Esophagus muscularis mucosa (tissue), 4 donors: Measurements from ENCODE around the gene LPCAT1. TPM values are rescaled to one million over a fixed set of nuclear protein-coding genes. Genes with fewer than 3 reads are reported as not detected.

Experiments
- DNase-seq: peaks from one replicate; pipeline ENCODE4 v3.0.0-alpha.2; 2017; ENCODE audit errors: extremely low spot score
- H3K27ac ChIP-seq, 4 donors: fragments of 200-600 bp; sonication (generic); replicated peaks in 1 of 4; 1 replicate in 3 of 4; 2 replicates in 1 of 4; pipeline ENCODE4 v1.5.1; 2016 to 2019; ENCODE audit warnings: mild to moderate bottlenecking in 1 of 4
- H3K27me3 ChIP-seq, 4 donors: fragments of 200-600 bp; sonication (generic); one replicate each; pipeline versions ENCODE4 v1.5.1 to v1.6.0; 2016 to 2019
- H3K36me3 ChIP-seq, 4 donors: fragments of 200-600 bp; sonication (generic); one replicate each; pipeline ENCODE4 v1.5.1; 2016 to 2019
- H3K4me1 ChIP-seq, 4 donors: fragments of 200-600 bp; sonication (generic); one replicate each; pipeline ENCODE4 v1.5.1; 2016 to 2019
- H3K4me3 ChIP-seq, 4 donors: fragments of 200-600 bp; sonication (generic); 1 replicate in 2 of 4; 2 replicates in 2 of 4; pipeline ENCODE4 v1.5.1; 2016 to 2019; ENCODE audit warnings: mild to moderate bottlenecking in 4 of 4, moderate library complexity in 1 of 4
- H3K9me3 ChIP-seq, 4 donors: fragments of 200-600 bp; sonication (generic); 1 replicate in 3 of 4; 2 replicates in 1 of 4; pipeline ENCODE4 v1.5.1; 2016 to 2019
- CTCF ChIP-seq, 3 experiments: fragments of 200-600 bp in 2 of 3; fragments of 450-650 bp in 1 of 3; sonication (generic) in 2 of 3; IDR thresholded peaks; one replicate each; pipeline ENCODE4 v1.5.1; 2017 to 2019; ENCODE audit warnings: antibody characterized with exemption in 3 of 3, mild to moderate bottlenecking in 2 of 3, moderate library complexity in 1 of 3
- EP300 ChIP-seq: sonication (generic); formaldehyde crosslinking; IDR thresholded peaks from one replicate; pipeline ENCODE4 v1.6.1; 2017; ENCODE audit warnings: antibody characterized with exemption
- POLR2A ChIP-seq: fragments of 450-650 bp; IDR thresholded peaks from one replicate; pipeline ENCODE4 v1.6.1; 2017; ENCODE audit warnings: antibody characterized with exemption, moderate library complexity, mild to moderate bottlenecking, low read depth
- POLR2AphosphoS5 ChIP-seq, 2 donors: sonication (generic); formaldehyde crosslinking; IDR thresholded peaks; one replicate each; pipeline ENCODE4 v1.6.1; 2017; ENCODE audit warnings: antibody characterized with exemption in 2 of 2
- WGBS: methylation state at CpG from one replicate; pipeline ENCODE4 v1.1.5; 2018; 5-methylcytosine and 5-hydroxymethylcytosine counted together
- intact Hi-C: fragments of 100-400 bp; cut with DNase I; formaldehyde crosslinking; loops from one replicate; pipeline ENCODE4 v1.15.1; 2023
- total RNA-seq, 4 donors: library from RNA; depleted of rRNA; stranded (reverse); fragments of >200 nt; gene quantifications; one replicate each; pipeline versions ENCODE4 v1.1.0 to v1.2.1, GENCODE V29; 2016

Gene LPCAT1
- total RNA-seq, 4 donors from 2014 or later = 22.5 to 51.7 (median 35.0) TPM

GRCh38 chr5:1465117-1465516 lies 58.6 kb downstream of the LPCAT1 start:
- H3K27me3 ChIP-seq = no peaks in the 10 kb centered on the region
- TF ChIP-seq POLR2A = no peak
- no peak for TF ChIP-seq POLR2AphosphoS5 (IDR thresholded peaks at IDR 0.05)
- TF ChIP-seq EP300 = no peak
- no peak for TF ChIP-seq CTCF (IDR thresholded peaks at IDR 0.05)
- DNase-seq = no peak
- intact Hi-C loops = no loop called here
- 92% methylated on average over 22 of the region's 22 CpGs for WGBS
- no peaks in the 10 kb centered on the region for H3K4me1 ChIP-seq
- H3K27ac ChIP-seq = no peak overlapping the region
- H3K36me3 ChIP-seq = peaks cover 32 to 87% (median 60%) of the 10 kb centered on the region in 4 donors
- H3K4me3 ChIP-seq = no peak overlapping the region
- no peaks in the 10 kb centered on the region for H3K9me3 ChIP-seq

- Histone ChIP-seq H3K4me3 (no peak overlapping the region), H3K4me1 (no peaks in the 10 kb centered on the region), H3K9me3 (no peaks in the 10 kb centered on the region), H3K27ac (no peak overlapping the region), H3K36me3 (peaks cover 32 to 81% (median 57%) of the 10 kb centered on the region in 4 donors), H3K27me3 (no peaks in the 10 kb centered on the region)
- intact Hi-C loops = no loop called here
- DNase-seq = no peak
- 90% methylated on average over 18 of the region's 18 CpGs for whole genome bisulfite sequencing
- no peak for TF ChIP-seq CTCF (IDR thresholded peaks at IDR 0.05)
- no peak for TF ChIP-seq POLR2AphosphoS5 (IDR thresholded peaks at IDR 0.05)
- TF ChIP-seq POLR2A = no peak
- TF ChIP-seq EP300 = no peak
These were observed 59.2 kb downstream of the LPCAT1 start for GRCh38 chr5:1464511-1464910.

- no peak overlapping the region for H3K27ac ChIP-seq
- no peak overlapping the region for H3K4me3 ChIP-seq
- H3K4me1 ChIP-seq = no peaks in the 10 kb centered on the region
- no peak for DNase-seq
- no peaks in the 10 kb centered on the region for H3K27me3 ChIP-seq
- WGBS = 98% methylated on average over 6 of the region's 14 CpGs
- TF ChIP-seq POLR2A (no peak), CTCF (IDR thresholded peaks at IDR 0.05) (no peak)
- intact Hi-C loops = no loop called here
- H3K36me3 ChIP-seq = peaks cover 32 to 76% (median 55%) of the 10 kb centered on the region in 4 donors
- no peaks in the 10 kb centered on the region for H3K9me3 ChIP-seq
These were observed 59.7 kb downstream of the LPCAT1 start for GRCh38 chr5:1464096-1464446.

GRCh38 chr5:1463326-1464095 lies 60.2 kb downstream of the LPCAT1 start:
- Histone ChIP-seq H3K9me3 (no peaks in the 10 kb centered on the region), H3K4me1 (no peaks in the 10 kb centered on the region), H3K27ac (no peak overlapping the region), H3K27me3 (no peaks in the 10 kb centered on the region), H3K4me3 (no peak overlapping the region), H3K36me3 (peaks cover 32 to 71% (median 50%) of the 10 kb centered on the region in 4 donors)
- TF ChIP-seq POLR2AphosphoS5 (IDR thresholded peaks at IDR 0.05) = no peak
- no peak for TF ChIP-seq CTCF (IDR thresholded peaks at IDR 0.05)
- TF ChIP-seq POLR2A = no peak
- TF ChIP-seq EP300 = no peak
- DNase-seq = no peak
- 96% methylated on average over 36 of the region's 46 CpGs for WGBS
- intact Hi-C loops = no loop called here

GRCh38 chr5:1462358-1462757 lies 61.4 kb downstream of the LPCAT1 start:
- intact Hi-C loops = no loop called here
- TF ChIP-seq EP300 = no peak
- TF ChIP-seq CTCF (IDR thresholded peaks at IDR 0.05) = no peak
- no peak for TF ChIP-seq POLR2A
- no peak for TF ChIP-seq POLR2AphosphoS5 (IDR thresholded peaks at IDR 0.05)
- Histone ChIP-seq H3K27me3 (no peaks in the 10 kb centered on the region), H3K4me3 (no peak overlapping the region), H3K9me3 (no peaks in the 10 kb centered on the region), H3K27ac (no peak overlapping the region), H3K36me3 (peaks cover 32 to 59% (median 50%) of the 10 kb centered on the region in 4 donors), H3K4me1 (no peaks in the 10 kb centered on the region)
- no peak for DNase-seq
- WGBS = 82% methylated on average over 13 of the region's 20 CpGs
